ENCODE data around the gene BARHL2.

GRCh38 chr1:90716552-90717355 is at the start of gene BARHL2:
- TF ChIP-seq POLR2A (IDR thresholded peaks at IDR 0.05) = no peak
- no peak for TF ChIP-seq CTCF (IDR thresholded peaks at IDR 0.05)
- TF ChIP-seq EP300 (IDR thresholded peaks at IDR 0.05) = no peak
